Measurements from ENCODE around the gene TLDC2. TPM values are rescaled to one million over a fixed set of nuclear protein-coding genes. Genes with fewer than 3 reads are reported as not detected.

Gene TLDC2
- polyA plus RNA-seq, 1 donor from 2014 or later: not detected

DNA sequence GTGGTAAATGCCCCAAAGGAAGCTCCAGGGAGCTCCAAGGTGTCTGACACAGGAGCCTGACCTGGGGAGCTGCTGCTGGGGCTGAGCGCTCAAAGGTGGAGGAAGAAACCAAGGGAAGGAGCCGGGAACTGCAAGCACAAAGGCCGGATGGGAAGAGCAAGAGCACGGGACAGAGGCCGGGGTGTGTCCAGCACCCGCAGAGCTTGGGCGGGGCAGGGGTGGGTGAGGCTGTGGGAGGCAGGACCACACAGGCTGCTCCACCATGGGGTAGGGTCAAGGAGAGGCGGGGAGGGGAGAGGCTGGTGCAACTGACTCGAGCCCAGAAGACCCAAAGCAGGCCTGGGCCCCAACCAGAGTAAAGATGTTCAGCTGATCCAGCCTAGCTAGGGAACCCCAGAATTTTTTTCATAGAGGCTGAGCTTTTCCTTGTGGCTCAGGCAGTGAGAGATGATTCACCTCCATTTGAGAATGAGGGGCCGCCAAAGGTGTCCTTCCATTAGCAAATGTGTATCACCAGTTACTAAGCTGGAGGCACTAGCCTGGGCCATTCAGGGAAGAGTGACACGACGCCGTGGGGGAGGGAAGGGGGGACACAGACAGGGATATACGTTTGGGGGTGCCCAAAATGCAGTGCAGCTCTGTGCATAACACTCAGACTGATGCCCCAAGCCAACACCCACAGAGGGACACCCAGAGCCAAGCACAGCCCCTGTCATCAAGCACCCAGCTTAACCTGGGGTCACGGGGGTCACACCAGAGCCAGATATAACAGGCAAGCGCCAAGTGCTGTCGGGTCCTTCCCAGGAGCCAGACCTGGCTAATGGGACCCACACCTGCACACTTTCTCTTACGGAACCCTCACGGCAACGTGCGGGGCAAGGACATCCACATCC lies 21.3 kb upstream of the TLDC2 start:
- Histone ChIP-seq H3K79me2 (replicated peaks; ENCODE audit: insufficient read depth, low read length) (peaks cover 79% of the 10 kb centered on the region), H3K9me3 (ENCODE audit: low read length) (peaks cover 4% of the 10 kb centered on the region), H3F3A (ENCODE audit: insufficient read depth, low read length, poor library complexity, severe bottlenecking) (no peaks in the 10 kb centered on the region), H3K27me3 (ENCODE audit: insufficient read depth, low read depth, low read length) (no peaks in the 10 kb centered on the region), H3K9me2 (ENCODE audit: insufficient read depth, low read length) (no peaks in the 10 kb centered on the region), H3K27ac (ENCODE audit: low read length) (no peak overlapping the region), H2AFZ (ENCODE audit: low read depth, low read length) (no peak overlapping the region), H3K9ac (ENCODE audit: low read length) (no peak overlapping the region), H4K20me1 (ENCODE audit: insufficient read depth) (peaks cover 52% of the 10 kb centered on the region), H3K36me3 (ENCODE audit: insufficient read depth, low read length) (no peaks in the 10 kb centered on the region), H3K4me2 (ENCODE audit: low read length) (no peak overlapping the region), H3K4me3 (ENCODE audit: low read length) (no peak overlapping the region)
- no peak for TF ChIP-seq POLR2AphosphoS5 (IDR thresholded peaks at IDR 0.05)
- no peak for TF ChIP-seq SMC3 (conservative IDR thresholded peaks at IDR 0.05; ENCODE audit: poor library complexity)
- TF ChIP-seq, protein P1, sequence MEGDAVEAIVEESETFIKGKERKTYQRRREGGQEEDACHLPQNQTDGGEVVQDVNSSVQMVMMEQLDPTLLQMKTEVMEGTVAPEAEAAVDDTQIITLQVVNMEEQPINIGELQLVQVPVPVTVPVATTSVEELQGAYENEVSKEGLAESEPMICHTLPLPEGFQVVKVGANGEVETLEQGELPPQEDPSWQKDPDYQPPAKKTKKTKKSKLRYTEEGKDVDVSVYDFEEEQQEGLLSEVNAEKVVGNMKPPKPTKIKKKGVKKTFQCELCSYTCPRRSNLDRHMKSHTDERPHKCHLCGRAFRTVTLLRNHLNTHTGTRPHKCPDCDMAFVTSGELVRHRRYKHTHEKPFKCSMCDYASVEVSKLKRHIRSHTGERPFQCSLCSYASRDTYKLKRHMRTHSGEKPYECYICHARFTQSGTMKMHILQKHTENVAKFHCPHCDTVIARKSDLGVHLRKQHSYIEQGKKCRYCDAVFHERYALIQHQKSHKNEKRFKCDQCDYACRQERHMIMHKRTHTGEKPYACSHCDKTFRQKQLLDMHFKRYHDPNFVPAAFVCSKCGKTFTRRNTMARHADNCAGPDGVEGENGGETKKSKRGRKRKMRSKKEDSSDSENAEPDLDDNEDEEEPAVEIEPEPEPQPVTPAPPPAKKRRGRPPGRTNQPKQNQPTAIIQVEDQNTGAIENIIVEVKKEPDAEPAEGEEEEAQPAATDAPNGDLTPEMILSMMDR (IDR thresholded peaks at IDR 0.05; ENCODE audit: poor library complexity, severe bottlenecking): no peak
- TF ChIP-seq TAF1 (IDR thresholded peaks at IDR 0.05; ENCODE audit: low read depth): no peak
- no peak for TF ChIP-seq EP300 (conservative IDR thresholded peaks at IDR 0.05; ENCODE audit: poor library complexity, severe bottlenecking)

DNA sequence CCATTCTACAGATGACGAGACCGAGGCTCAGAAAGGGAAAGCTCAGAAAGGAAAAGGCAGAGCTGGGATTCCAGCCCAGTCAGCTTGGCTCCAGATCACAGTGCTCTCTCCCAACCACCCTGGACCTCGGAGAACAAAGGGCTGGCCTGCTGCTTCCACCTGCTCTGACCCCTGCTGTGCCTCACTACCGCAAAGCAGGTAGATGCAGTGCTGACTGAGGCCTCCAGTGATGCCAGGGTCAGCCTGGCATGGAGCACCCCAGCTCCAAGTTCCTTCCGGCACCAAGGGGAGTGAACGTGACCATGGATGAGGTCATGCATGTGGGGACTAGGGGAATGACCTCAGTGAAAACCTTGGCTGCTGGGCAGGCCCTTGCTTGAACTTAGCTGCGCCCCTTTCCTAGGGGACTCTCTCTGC lies 20.7 kb upstream of the TLDC2 start:
- H3K27me3 ChIP-seq (ENCODE audit: insufficient read depth, low read depth, low read length): no peaks in the 10 kb centered on the region
- no peak overlapping the region for H3K4me3 ChIP-seq (ENCODE audit: low read length)
- H3K9me2 ChIP-seq (ENCODE audit: insufficient read depth, low read length): no peaks in the 10 kb centered on the region
- H4K20me1 ChIP-seq (ENCODE audit: insufficient read depth): peaks cover 59% of the 10 kb centered on the region
- no peak overlapping the region for H3K9ac ChIP-seq (ENCODE audit: low read length)
- no peaks in the 10 kb centered on the region for H3F3A ChIP-seq (ENCODE audit: insufficient read depth, low read length, poor library complexity, severe bottlenecking)
- no peak for TF ChIP-seq SMC3 (conservative IDR thresholded peaks at IDR 0.05; ENCODE audit: poor library complexity)
- no peak for TF ChIP-seq EZH2 (IDR thresholded peaks at IDR 0.05; ENCODE audit: borderline replicate concordance, insufficient read depth, low read length, poor library complexity, severe bottlenecking)
- no peak for TF ChIP-seq EP300 (conservative IDR thresholded peaks at IDR 0.05; ENCODE audit: poor library complexity, severe bottlenecking)
- TF ChIP-seq RAD21 (conservative IDR thresholded peaks at IDR 0.05): no peak
- no peak for TF ChIP-seq TAF1 (IDR thresholded peaks at IDR 0.05; ENCODE audit: low read depth)
- TF ChIP-seq, protein P2, sequence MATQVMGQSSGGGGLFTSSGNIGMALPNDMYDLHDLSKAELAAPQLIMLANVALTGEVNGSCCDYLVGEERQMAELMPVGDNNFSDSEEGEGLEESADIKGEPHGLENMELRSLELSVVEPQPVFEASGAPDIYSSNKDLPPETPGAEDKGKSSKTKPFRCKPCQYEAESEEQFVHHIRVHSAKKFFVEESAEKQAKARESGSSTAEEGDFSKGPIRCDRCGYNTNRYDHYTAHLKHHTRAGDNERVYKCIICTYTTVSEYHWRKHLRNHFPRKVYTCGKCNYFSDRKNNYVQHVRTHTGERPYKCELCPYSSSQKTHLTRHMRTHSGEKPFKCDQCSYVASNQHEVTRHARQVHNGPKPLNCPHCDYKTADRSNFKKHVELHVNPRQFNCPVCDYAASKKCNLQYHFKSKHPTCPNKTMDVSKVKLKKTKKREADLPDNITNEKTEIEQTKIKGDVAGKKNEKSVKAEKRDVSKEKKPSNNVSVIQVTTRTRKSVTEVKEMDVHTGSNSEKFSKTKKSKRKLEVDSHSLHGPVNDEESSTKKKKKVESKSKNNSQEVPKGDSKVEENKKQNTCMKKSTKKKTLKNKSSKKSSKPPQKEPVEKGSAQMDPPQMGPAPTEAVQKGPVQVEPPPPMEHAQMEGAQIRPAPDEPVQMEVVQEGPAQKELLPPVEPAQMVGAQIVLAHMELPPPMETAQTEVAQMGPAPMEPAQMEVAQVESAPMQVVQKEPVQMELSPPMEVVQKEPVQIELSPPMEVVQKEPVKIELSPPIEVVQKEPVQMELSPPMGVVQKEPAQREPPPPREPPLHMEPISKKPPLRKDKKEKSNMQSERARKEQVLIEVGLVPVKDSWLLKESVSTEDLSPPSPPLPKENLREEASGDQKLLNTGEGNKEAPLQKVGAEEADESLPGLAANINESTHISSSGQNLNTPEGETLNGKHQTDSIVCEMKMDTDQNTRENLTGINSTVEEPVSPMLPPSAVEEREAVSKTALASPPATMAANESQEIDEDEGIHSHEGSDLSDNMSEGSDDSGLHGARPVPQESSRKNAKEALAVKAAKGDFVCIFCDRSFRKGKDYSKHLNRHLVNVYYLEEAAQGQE (IDR thresholded peaks at IDR 0.05; ENCODE audit: borderline replicate concordance): no peak
- TF ChIP-seq POLR2AphosphoS5 (IDR thresholded peaks at IDR 0.05): no peak
- TF ChIP-seq, protein P1 (IDR thresholded peaks at IDR 0.05; ENCODE audit: poor library complexity, severe bottlenecking): no peak
- TF ChIP-seq MXI1 (conservative IDR thresholded peaks at IDR 0.05; ENCODE audit: poor library complexity, severe bottlenecking): no peak
- H3K79me2 ChIP-seq (replicated peaks; ENCODE audit: insufficient read depth, low read length): peaks cover 83% of the 10 kb centered on the region
- no peak overlapping the region for H2AFZ ChIP-seq (ENCODE audit: low read depth, low read length)
- H3K4me2 ChIP-seq (ENCODE audit: low read length): no peak overlapping the region
- no peak overlapping the region for H3K27ac ChIP-seq (ENCODE audit: low read length)
- H3K9me3 ChIP-seq (ENCODE audit: low read length): peaks cover 4% of the 10 kb centered on the region
- no peaks in the 10 kb centered on the region for H3K36me3 ChIP-seq (ENCODE audit: insufficient read depth, low read length)

Measured in neural cell (in vitro differentiated cells).